IMR-90 (cell line): ENCODE measurements around the gene CHN1. TPM values are rescaled to one million over a fixed set of nuclear protein-coding genes. Genes with fewer than 3 reads are reported as not detected.

Experiments
- ATAC-seq: fragments of 200-7000 bp; cut with Tn5 transposase; 2 replicates; pipeline ENCODE4 v1.9.1; 2020; ENCODE audit warnings: low read depth, mild to moderate bottlenecking, moderate library complexity
- BruUV-seq: library from RNA; stranded (reverse); fragments of 400-500 nt; replicated peaks from 2 replicates; lab custom pipeline; 2021; lab: Mats Ljungman, UMichigan
- CTCF ChIA-PET: fragments of 300-600 bp; formaldehyde crosslinking; extraction: SDS; loops from one replicate; lab custom pipeline; 2021; ENCODE audit warnings: antibody characterized with exemption; lab: Yijun Ruan, JAX
- POLR2A ChIA-PET: fragments of 300-600 bp; sonication (Branson Sonifier 250); formaldehyde crosslinking; loops from one replicate; lab custom pipeline; 2022; ENCODE audit warnings: antibody characterized with exemption; ENCODE audit not compliant: unreplicated experiment; lab: Charles Lee
- DNase-seq: peaks from one replicate; pipeline ENCODE4 v3.0.0; 2013
- H2AFZ ChIP-seq: replicated peaks from 2 replicates; pipeline ENCODE3; 2013; ENCODE audit warnings: low read length, mild to moderate bottlenecking; ENCODE audit not compliant: poor library complexity
- H2AK5ac ChIP-seq: 2 replicates; pipeline ENCODE4 v1.6.1; 2013; ENCODE audit warnings: low read depth, low read length, inconsistent platforms
- H2AK9ac ChIP-seq: replicated peaks from 2 replicates; pipeline ENCODE3; 2013; ENCODE audit warnings: mild to moderate bottlenecking, low read depth, low read length, moderate library complexity; ENCODE audit not compliant: poor library complexity
- H2BK120ac ChIP-seq: 2 replicates; pipeline ENCODE4 v1.6.1; 2013; ENCODE audit warnings: low read depth, low read length, inconsistent platforms
- H2BK15ac ChIP-seq: 3 replicates; pipeline ENCODE4 v1.6.1; 2013; ENCODE audit warnings: low read depth, low read length, inconsistent platforms
- H2BK20ac ChIP-seq: 2 replicates; pipeline ENCODE4 v1.6.1; 2013; ENCODE audit warnings: low read depth, mild to moderate bottlenecking, inconsistent platforms, low read length, moderate library complexity
- H2BK5ac ChIP-seq: 2 replicates; pipeline ENCODE4 v1.6.1; 2013; ENCODE audit warnings: mild to moderate bottlenecking, low read depth, low read length, inconsistent platforms; ENCODE audit not compliant: poor library complexity, severe bottlenecking
- H3K14ac ChIP-seq: replicated peaks from 2 replicates; pipeline ENCODE4 v1.6.1; 2013; ENCODE audit warnings: low read depth, low read length, inconsistent platforms
- H3K18ac ChIP-seq: 2 replicates; pipeline ENCODE4 v1.6.1; 2013; ENCODE audit warnings: low read depth, low read length, control low read depth
- H3K23ac ChIP-seq: 2 replicates; pipeline ENCODE4 v1.6.1; 2013; ENCODE audit warnings: low read depth, low read length, inconsistent platforms
- H3K27ac ChIP-seq: 2 replicates; pipeline ENCODE4 v1.5.1; 2013; ENCODE audit warnings: mild to moderate bottlenecking, control low read depth, low read length; ENCODE audit not compliant: insufficient read depth
- H3K27me3 ChIP-seq: 2 replicates; pipeline ENCODE4 v1.6.1; 2013; ENCODE audit warnings: low read length; ENCODE audit not compliant: control insufficient read depth, insufficient read depth
- H3K36me3 ChIP-seq: 2 replicates; pipeline ENCODE4 v1.6.1; 2013; ENCODE audit warnings: low read length, mixed read lengths; ENCODE audit not compliant: control insufficient read depth, insufficient read depth
- H3K4ac ChIP-seq: 2 replicates; pipeline ENCODE4 v1.6.1; 2013; ENCODE audit warnings: low read depth, low read length, inconsistent platforms
- H3K4me1 ChIP-seq: 2 replicates; pipeline ENCODE4 v1.6.1; 2013; ENCODE audit warnings: low read length, mixed read lengths; ENCODE audit not compliant: control insufficient read depth, insufficient read depth
- H3K4me2 ChIP-seq: 2 replicates; pipeline ENCODE4 v1.6.1; 2013; ENCODE audit warnings: low read depth, mild to moderate bottlenecking, control low read depth, low read length, moderate library complexity
- H3K4me3 ChIP-seq: 2 replicates; pipeline ENCODE4 v1.5.1; 2013; ENCODE audit warnings: low read depth, mild to moderate bottlenecking, control low read depth, low read length, moderate library complexity; ENCODE audit not compliant: insufficient read depth
- H3K56ac ChIP-seq: 2 replicates; pipeline ENCODE4 v1.6.1; 2013; ENCODE audit warnings: low read length, inconsistent platforms; ENCODE audit not compliant: insufficient read depth; ENCODE audit errors: extremely low read depth
- H3K79me1 ChIP-seq, 2 experiments: 2 replicates each; pipeline ENCODE4 v1.6.1; 2013; ENCODE audit warnings: low read length in 2 of 2, inconsistent platforms in 1 of 2, low read depth in 1 of 2
- H3K9ac ChIP-seq: 2 replicates; pipeline ENCODE4 v1.6.1; 2013; ENCODE audit warnings: low read depth, low read length, control low read depth
- H3K9me1 ChIP-seq: 2 replicates; pipeline ENCODE4 v1.6.1; 2013; ENCODE audit warnings: low read length, inconsistent platforms; ENCODE audit not compliant: insufficient read depth
- H3K9me3 ChIP-seq: 2 replicates; pipeline ENCODE4 v1.6.1; 2013; ENCODE audit warnings: low read length; ENCODE audit not compliant: control insufficient read depth, insufficient read depth
- H4K20me1 ChIP-seq: 2 replicates; pipeline ENCODE4 v1.6.1; 2013; ENCODE audit warnings: low read length, inconsistent platforms; ENCODE audit not compliant: insufficient read depth
- H4K5ac ChIP-seq: 2 replicates; pipeline ENCODE4 v1.6.1; 2013; ENCODE audit warnings: mild to moderate bottlenecking, low read depth, low read length, control low read depth
- H4K8ac ChIP-seq, 2 experiments: 2 replicates each; pipeline ENCODE4 v1.6.1; 2013; ENCODE audit warnings: low read depth in 2 of 2, low read length in 2 of 2, control low read depth in 1 of 2, inconsistent platforms in 1 of 2
- H4K91ac ChIP-seq: 2 replicates; pipeline ENCODE4 v1.6.1; 2013; ENCODE audit warnings: low read depth, low read length, inconsistent platforms; ENCODE audit not compliant: insufficient read depth
- NFE2L2 ChIP-seq: fragments of 150-350 bp; IDR thresholded peaks from 2 replicates; pipeline ENCODE4 v1.6.1; 2016; ENCODE audit warnings: low read depth, mild to moderate bottlenecking, low read length
- RAD21 ChIP-seq: IDR thresholded peaks from 2 replicates; pipeline ENCODE4 v1.6.1; 2012; ENCODE audit warnings: low read length, improper control_type of control experiment
- RCOR1 ChIP-seq: IDR thresholded peaks from 2 replicates; pipeline ENCODE4 v1.6.1; 2012; ENCODE audit warnings: mild to moderate bottlenecking, low read length, improper control_type of control experiment; ENCODE audit not compliant: insufficient replicate concordance
- RFX5 ChIP-seq: IDR thresholded peaks from 2 replicates; pipeline ENCODE4 v1.8.0; 2012; ENCODE audit warnings: low read depth, mild to moderate bottlenecking, low read length, moderate library complexity
- SMC3 ChIP-seq: fragments of 150-350 bp; IDR thresholded peaks from 2 replicates; pipeline ENCODE4 v1.6.1; 2016; ENCODE audit warnings: low read depth, mild to moderate bottlenecking, antibody characterized with exemption, low read length, moderate library complexity
- WGBS, 2 experiments: methylation state at CpG; one replicate each; pipeline versions ENCODE4 v1.1.5 to v1.1.7; 2013; ENCODE audit warnings: missing lambda C conversion rate in 2 of 2; ENCODE audit not compliant: insufficient read length in 1 of 2; ENCODE audit errors: extremely low coverage in 2 of 2; 5-methylcytosine and 5-hydroxymethylcytosine counted together
- dilution Hi-C: fragments of 300-500 bp; cut with HindIII; formaldehyde crosslinking; loops from one replicate; pipeline ENCODE4 v1.14.3; 2018; ENCODE audit warnings: low sequenced_read_pairs; ENCODE audit not compliant: unreplicated experiment
- in situ Hi-C: fragments of 300-500 bp; cut with MboI; formaldehyde crosslinking; loops from 3 replicates; pipeline ENCODE4 v1.14.3; 2019; ENCODE audit warnings: low sequenced_read_pairs, inconsistent platforms, mixed read lengths
- intact Hi-C: fragments of 100-400 bp; cut with micrococcal nuclease; formaldehyde crosslinking; loops from 2 replicates; pipeline ENCODE4 v1.10.0; 2022
- polyA plus RNA-seq, 3 experiments: library from polyadenylated mRNA; depleted of rRNA; stranded (reverse); fragments of >200 nt; gene quantifications; 2 replicates each; pipeline ENCODE4 v1.2.3, GENCODE V29; 2012; ENCODE audit warnings: low replicate concordance in 1 of 3
- total RNA-seq: library from RNA; depleted of rRNA; stranded (reverse); fragments of >200 nt; gene quantifications from 2 replicates; pipeline ENCODE4 v1.2.3, GENCODE V29; 2012
- TF ChIP-seq, protein P1 (sequence below): fragments of 150-350 bp; IDR thresholded peaks from 2 replicates; pipeline ENCODE4 v1.6.1; 2017; ENCODE audit warnings: mild to moderate bottlenecking, antibody characterized with exemption, low read length, low read depth

CHN1 gene
- total and polyA plus RNA-seq, 2 of the 4 experiments (the other 2 are of a cell fraction), result 58.4 to 66.9 TPM

- TF ChIP-seq NFE2L2, result no peak
These were observed 252.7 kb downstream of the CHN1 start (continued) for GRCh38 chr2:174752403-174753037.

DNA sequence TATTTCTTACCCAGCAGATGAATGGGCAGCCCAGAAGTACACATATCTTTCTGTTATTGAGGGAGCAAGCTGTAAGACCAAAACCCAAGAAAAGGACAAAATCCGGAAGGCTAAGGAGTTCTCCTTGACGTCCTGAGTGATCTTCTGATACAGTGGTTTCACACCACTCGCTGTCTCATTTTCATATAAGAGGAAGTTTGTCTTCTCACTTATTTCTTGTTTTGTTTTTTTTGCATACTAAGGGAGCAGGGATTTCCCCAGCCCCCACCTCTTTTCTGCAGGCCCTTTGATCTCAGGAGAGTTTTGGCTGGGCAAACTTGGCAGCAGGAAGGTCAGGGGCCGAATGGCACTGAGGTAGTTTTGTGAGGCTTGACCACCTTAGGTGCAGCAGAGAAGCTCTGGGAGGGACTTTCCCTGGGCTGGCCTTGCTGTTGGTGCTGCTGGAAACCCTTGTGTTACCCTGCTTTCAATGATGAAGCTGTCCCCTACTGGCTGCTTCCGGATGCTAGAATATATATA is 254.2 kb downstream of the CHN1 start:
- H3K4me1 ChIP-seq, result no peaks in the 10 kb centered on the region; the same call in 1 of the 2 replicates
- no peak overlapping the region for H4K5ac ChIP-seq
- CTCF ChIA-PET, result no interaction called here
- no peak for ATAC-seq
- no peak for DNase-seq
- no peak overlapping the region for H2BK15ac ChIP-seq
- H2BK120ac ChIP-seq, result peak overlapping the region; percentile 0; the same call in 1 of the 2 replicates
- H2AK5ac ChIP-seq, result no peak overlapping the region
- no TSS peak for BruUV-seq
- dilution Hi-C loops (loop anchor here (25.0 kb wide), 1 partner anchor 236 kb away; no protein-coding TSS in a partner anchor), intact Hi-C loops (no loop called here), in situ Hi-C loops (no loop called here)
- H3K18ac ChIP-seq, result no peak overlapping the region
- H2BK20ac ChIP-seq, result 0 out of 2 replicates have a peak overlapping the region, but pooled peaks have one; percentile 37
- H3K56ac ChIP-seq, result no peak overlapping the region
- TF ChIP-seq RCOR1, result no peak
- TF ChIP-seq, protein P1, sequence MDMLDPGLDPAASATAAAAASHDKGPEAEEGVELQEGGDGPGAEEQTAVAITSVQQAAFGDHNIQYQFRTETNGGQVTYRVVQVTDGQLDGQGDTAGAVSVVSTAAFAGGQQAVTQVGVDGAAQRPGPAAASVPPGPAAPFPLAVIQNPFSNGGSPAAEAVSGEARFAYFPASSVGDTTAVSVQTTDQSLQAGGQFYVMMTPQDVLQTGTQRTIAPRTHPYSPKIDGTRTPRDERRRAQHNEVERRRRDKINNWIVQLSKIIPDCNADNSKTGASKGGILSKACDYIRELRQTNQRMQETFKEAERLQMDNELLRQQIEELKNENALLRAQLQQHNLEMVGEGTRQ, result no peak
- no peak for TF ChIP-seq RFX5
- no peak for TF ChIP-seq SMC3
- TF ChIP-seq RAD21, result no peak
- H3K27ac ChIP-seq, result no peak overlapping the region
- no peaks in the 10 kb centered on the region for H4K20me1 ChIP-seq
- H3K4me3 ChIP-seq, result no peak overlapping the region
- H2AK9ac ChIP-seq, result peak overlapping the region; percentile 3
- POLR2A ChIA-PET, result no interaction called here
- no peak overlapping the region for H4K91ac ChIP-seq
- H3K4me2 ChIP-seq, result no peak overlapping the region
- no peaks in the 10 kb centered on the region for H3K36me3 ChIP-seq
- H3K9me1 ChIP-seq, result peaks cover 9% of the 10 kb centered on the region; the same call in 1 of the 2 replicates
- no peak overlapping the region for H3K4ac ChIP-seq
- no peak overlapping the region for H3K14ac ChIP-seq
- H3K9ac ChIP-seq, result no peak overlapping the region
- H3K23ac ChIP-seq, result no peak overlapping the region
- H2BK5ac ChIP-seq, result no peak overlapping the region
- H3K79me1 ChIP-seq, result no peaks in the 10 kb centered on the region
- H4K8ac ChIP-seq, result no peak overlapping the region
- H3K9me3 ChIP-seq, result no peaks in the 10 kb centered on the region
- H2AFZ ChIP-seq, result no peak overlapping the region
- 100% methylated on average over 1 of the region's 5 CpGs; no CpG with 5 or more reads in 1 of the 2 experiments for WGBS, 2 experiments
- peaks cover under 1% of the 10 kb centered on the region for H3K27me3 ChIP-seq
